GM19193 (cell line): ENCODE data around the gene CDH13.

Experiments used
- POLR2A ChIP-seq: IDR thresholded peaks from 4 replicates; pipeline ENCODE4 v1.6.1; 2011; ENCODE audit not compliant: insufficient read depth, insufficient read length; ENCODE audit errors: extremely low read depth

CDH13 gene

DNA sequence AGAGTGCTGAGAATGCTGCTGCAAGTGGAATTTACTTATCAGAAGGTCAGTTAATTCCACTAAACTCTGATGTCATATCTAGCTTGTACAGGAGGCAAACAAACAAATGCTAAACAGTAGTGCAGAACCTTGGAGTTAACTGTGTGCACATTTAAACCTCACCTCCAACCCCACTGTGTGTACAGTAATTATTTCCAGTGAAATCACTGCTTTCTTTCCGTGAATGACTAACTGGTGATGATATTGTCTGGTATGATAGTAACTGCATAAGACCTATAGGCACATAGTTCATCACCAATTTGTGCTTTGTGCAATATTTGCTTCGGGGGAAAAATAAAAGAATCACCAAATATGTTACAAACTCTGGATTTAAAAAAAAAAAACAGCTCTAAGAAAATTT, 688.5 kb downstream of the CDH13 start:
- no peak for TF ChIP-seq POLR2A

DNA sequence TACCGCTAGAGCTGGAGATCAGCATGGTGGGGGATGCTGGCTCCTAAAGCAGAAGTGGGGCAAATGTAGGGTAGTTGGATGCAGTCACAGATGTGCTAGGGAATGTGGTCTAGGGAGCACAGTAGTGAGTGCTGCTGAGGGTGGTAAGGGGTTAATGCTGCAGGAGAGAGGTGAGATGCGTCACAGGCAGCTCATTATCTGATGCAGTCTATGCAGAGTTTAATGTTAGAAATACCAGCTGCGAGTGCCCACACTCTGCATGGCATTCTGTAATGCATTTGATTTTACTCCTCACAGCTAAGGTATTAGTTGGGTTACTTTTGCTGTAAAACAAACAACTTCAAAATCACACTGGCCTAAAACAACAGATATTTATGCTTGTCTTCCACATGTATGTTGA, 689.7 kb downstream of the CDH13 start:
- TF ChIP-seq POLR2A: no peak

GRCh38 chr16:83318390-83318789, 691.6 kb downstream of the CDH13 start:
- no peak for TF ChIP-seq POLR2A

- no peak for TF ChIP-seq POLR2A
These were observed 702.2 kb downstream of the CDH13 start for GRCh38 chr16:83328936-83329335.

DNA sequence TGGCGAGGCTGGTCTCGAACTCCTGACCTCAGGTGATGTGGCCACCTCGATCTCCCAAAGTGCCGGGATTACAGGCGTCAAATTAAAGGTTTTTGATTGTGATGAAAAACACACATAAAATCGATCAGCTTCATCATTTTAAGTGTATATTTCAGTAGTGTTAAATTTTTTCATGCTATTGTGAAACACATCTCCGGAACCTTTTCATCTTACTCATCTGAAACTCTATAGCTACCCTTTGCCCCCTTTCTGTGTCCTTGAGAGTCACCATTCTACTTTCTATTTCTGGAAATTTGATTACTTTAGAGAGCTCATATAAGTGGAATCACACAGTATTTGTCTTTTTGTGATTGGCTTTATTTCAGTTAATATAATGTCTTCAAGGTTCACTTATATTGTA, 702.7 kb downstream of the CDH13 start:
- TF ChIP-seq POLR2A: no peak

DNA sequence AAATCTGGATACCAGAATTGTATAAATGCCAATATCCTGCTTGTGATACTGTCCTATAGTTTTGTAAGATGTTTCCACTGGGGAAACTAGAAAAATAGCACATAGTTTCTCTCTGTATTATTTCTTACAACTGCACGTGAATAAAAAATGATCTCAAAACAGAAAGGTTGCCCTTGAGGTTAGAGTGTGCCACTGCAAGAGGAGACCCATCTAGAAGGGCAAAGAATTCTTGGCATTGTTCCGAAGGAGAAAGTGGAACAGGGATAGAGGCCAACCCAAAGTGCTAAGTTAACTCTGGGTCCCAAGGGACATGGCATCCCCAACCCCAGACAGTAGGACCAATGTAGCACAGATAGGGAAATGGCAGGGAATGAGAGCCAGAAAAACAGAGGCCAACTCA, 703.5 kb downstream of the CDH13 start:
- no peak for TF ChIP-seq POLR2A

DNA sequence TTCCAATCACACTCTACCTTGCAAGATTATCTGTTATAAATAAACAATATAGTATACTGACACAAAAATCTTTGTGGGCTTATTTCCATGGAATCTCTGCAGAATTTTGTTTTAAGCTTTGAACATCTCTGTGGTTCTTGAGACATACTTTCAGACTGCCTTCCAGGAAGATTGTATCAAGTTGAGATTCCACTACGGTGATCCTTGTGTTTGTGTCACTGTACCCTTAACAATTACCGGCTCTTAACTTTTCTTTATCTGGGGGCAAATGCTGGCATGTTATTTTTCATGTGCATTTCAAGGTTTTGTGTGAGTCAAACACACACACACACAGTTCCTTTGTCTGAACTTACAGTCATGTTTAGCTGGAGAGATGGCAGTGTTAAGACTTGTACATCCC, 708.3 kb downstream of the CDH13 start:
- no peak for TF ChIP-seq POLR2A

GRCh38 chr16:83336603-83337002, 709.8 kb downstream of the CDH13 start:
- no peak for TF ChIP-seq POLR2A

GRCh38 chr16:83338138-83338537, 711.4 kb downstream of the CDH13 start:
- no peak for TF ChIP-seq POLR2A

- no peak for TF ChIP-seq POLR2A
These were observed 712.2 kb downstream of the CDH13 start for GRCh38 chr16:83338941-83339340.

- TF ChIP-seq POLR2A: no peak
These were observed 717.2 kb downstream of the CDH13 start for GRCh38 chr16:83343935-83344366.

- TF ChIP-seq POLR2A: no peak
These were observed 719.3 kb downstream of the CDH13 start for GRCh38 chr16:83345846-83346640.

- TF ChIP-seq POLR2A: no peak
These were observed 722.2 kb downstream of the CDH13 start for GRCh38 chr16:83348991-83349390.

- no peak for TF ChIP-seq POLR2A
These were observed 723.7 kb downstream of the CDH13 start for GRCh38 chr16:83350481-83350880.

DNA sequence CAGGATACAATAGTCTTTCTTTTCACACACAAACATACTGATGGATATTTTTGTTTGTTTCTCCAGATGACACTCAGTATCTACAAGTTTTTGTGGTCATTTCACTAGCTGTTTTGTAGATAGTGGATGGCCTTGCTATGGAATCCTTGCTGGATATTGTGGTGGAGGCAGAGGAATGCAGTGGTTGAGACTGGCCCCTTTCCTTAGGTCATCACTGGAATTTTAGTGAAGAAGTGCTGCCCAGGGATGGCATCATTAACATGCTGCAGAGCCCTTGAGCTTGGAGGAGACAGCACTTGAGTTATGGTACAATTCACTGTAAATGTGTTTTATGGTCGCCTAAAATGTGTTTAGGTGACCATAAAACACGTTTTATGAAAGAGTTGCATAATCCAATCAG, 725.1 kb downstream of the CDH13 start:
- TF ChIP-seq POLR2A: no peak

DNA sequence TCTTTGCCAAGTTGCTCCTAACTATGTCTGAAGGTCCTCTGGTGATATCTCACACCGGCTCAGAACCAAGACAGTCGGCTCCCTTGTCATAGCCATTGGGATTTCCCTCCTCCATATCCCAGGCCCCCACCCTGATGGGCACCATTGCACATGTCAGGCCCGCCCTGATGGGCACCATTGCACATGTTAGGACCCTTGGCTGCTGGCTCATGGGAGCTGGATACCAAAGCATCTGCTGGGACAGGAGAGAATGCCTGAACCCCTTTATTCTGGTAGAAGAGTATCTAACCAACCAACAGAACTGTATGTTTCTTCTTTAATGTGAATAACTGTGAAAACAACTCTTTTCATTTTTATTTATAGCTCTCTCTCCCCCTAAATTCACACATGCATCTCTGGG, 726.5 kb downstream of the CDH13 start:
- TF ChIP-seq POLR2A: no peak

DNA sequence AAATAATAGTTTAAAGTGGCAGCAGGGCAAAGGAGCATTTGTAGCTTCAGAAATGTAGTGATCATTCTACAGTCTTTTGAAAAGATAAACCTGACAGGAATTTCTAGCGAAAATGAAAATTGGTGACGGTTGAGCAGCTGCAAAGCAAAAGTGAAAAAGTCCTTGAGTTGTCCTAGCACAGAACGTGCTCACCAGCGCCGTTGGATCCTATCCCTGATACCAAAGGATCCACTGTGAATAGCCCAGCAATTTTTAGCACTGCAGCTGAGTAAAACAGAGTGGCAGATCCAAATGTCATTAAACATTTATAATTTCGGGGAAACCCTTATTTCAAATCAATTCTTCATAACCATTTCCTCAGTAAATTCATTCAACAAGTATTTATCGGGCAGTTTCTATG, 727.2 kb downstream of the CDH13 start:
- no peak for TF ChIP-seq POLR2A
